Astrocyte (in vitro differentiated cells and primary cell): Measurements from ENCODE around the gene RAB36. TPM values are rescaled to one million over a fixed set of nuclear protein-coding genes. Genes with fewer than 3 reads are reported as not detected.

ENCODE experiments used
- DNase-seq: peaks from one replicate; pipeline ENCODE4 v3.0.0-alpha.2; 2010; ENCODE audit warnings: low read depth
- FAIRE-seq: peaks from 2 replicates; lab custom pipeline; 2011; peaks lifted over from hg19 to GRCh38; lab: Jason Lieb, UNC
- H2AFZ ChIP-seq: 2 replicates; pipeline ENCODE4 v1.6.0; 2012; ENCODE audit warnings: low read depth, low read length, inconsistent platforms
- H3K27ac ChIP-seq: 2 replicates; pipeline ENCODE4 v1.5.1; 2011; ENCODE audit warnings: low read depth, low read length, inconsistent platforms
- H3K27me3 ChIP-seq: 2 replicates; pipeline ENCODE4 v1.6.0; 2011; ENCODE audit warnings: low read length, inconsistent platforms; ENCODE audit not compliant: insufficient read depth
- H3K36me3 ChIP-seq: 2 replicates; pipeline ENCODE4 v1.5.1; 2011; ENCODE audit warnings: low read length, inconsistent platforms; ENCODE audit not compliant: insufficient read depth
- H3K4me1 ChIP-seq: 2 replicates; pipeline ENCODE4 v1.5.1; 2011; ENCODE audit warnings: low read length, inconsistent platforms; ENCODE audit not compliant: insufficient read depth
- H3K4me2 ChIP-seq: 2 replicates; pipeline ENCODE4 v1.6.0; 2012; ENCODE audit warnings: low read length, inconsistent platforms
- H3K4me3 ChIP-seq: 2 replicates; pipeline ENCODE4 v1.5.1; 2011; ENCODE audit warnings: low read depth, mild to moderate bottlenecking, low read length, inconsistent platforms; ENCODE audit not compliant: insufficient read depth
- H3K79me2 ChIP-seq: 2 replicates; pipeline ENCODE4 v1.6.0; 2012; ENCODE audit warnings: mild to moderate bottlenecking, low read length, inconsistent platforms; ENCODE audit not compliant: insufficient read depth
- H3K9ac ChIP-seq: 2 replicates; pipeline ENCODE4 v1.6.0; 2012; ENCODE audit warnings: mild to moderate bottlenecking, low read length, inconsistent platforms
- H3K9me3 ChIP-seq: 2 replicates; pipeline ENCODE4 v1.5.1; 2012; ENCODE audit warnings: low read depth, mild to moderate bottlenecking, low read length, inconsistent platforms; ENCODE audit not compliant: insufficient read depth
- H4K20me1 ChIP-seq: 2 replicates; pipeline ENCODE4 v1.6.0; 2012; ENCODE audit warnings: low read length, inconsistent platforms; ENCODE audit not compliant: insufficient read depth
- H3K27ac Mint-ChIP-seq: one replicate; pipeline ENCODE4 v1.8.0; 2021; ENCODE audit warnings: mild to moderate bottlenecking, mixed read lengths; ENCODE audit not compliant: unreplicated experiment
- H3K27me3 Mint-ChIP-seq: one replicate; pipeline ENCODE4 v1.8.0; 2021; ENCODE audit warnings: low read depth, mixed read lengths; ENCODE audit not compliant: unreplicated experiment
- H3K36me3 Mint-ChIP-seq: one replicate; pipeline ENCODE4 v1.8.0; 2021; ENCODE audit warnings: low read depth, mixed read lengths; ENCODE audit not compliant: unreplicated experiment
- H3K4me1 Mint-ChIP-seq: one replicate; pipeline ENCODE4 v1.8.0; 2021; ENCODE audit warnings: low read depth, mixed read lengths; ENCODE audit not compliant: unreplicated experiment
- H3K4me3 Mint-ChIP-seq: one replicate; pipeline ENCODE4 v1.8.0; 2021; ENCODE audit warnings: mild to moderate bottlenecking, moderate library complexity, mixed read lengths; ENCODE audit not compliant: unreplicated experiment
- H3K9me3 Mint-ChIP-seq: one replicate; pipeline ENCODE4 v1.8.0; 2021; ENCODE audit warnings: mild to moderate bottlenecking, mixed read lengths; ENCODE audit not compliant: unreplicated experiment
- EZH2 ChIP-seq: IDR thresholded peaks from 2 replicates; pipeline ENCODE4 v1.6.1; 2012; ENCODE audit warnings: mild to moderate bottlenecking, low read length, inconsistent platforms; ENCODE audit not compliant: insufficient read depth
- total RNA-seq: library from RNA; stranded (reverse); gene quantifications from 2 replicates; pipeline ENCODE4 v1.2.1, GENCODE V29; 2021
- TF ChIP-seq, protein P1 (sequence below): IDR thresholded peaks from 2 replicates; pipeline ENCODE4 v1.5.1; 2011; ENCODE audit warnings: low read depth, mild to moderate bottlenecking, inconsistent platforms, low read length, moderate library complexity; ENCODE audit not compliant: insufficient read depth

RAB36 gene
- total RNA-seq, 1 donor from 2014 or later = 5.2 TPM

DNA sequence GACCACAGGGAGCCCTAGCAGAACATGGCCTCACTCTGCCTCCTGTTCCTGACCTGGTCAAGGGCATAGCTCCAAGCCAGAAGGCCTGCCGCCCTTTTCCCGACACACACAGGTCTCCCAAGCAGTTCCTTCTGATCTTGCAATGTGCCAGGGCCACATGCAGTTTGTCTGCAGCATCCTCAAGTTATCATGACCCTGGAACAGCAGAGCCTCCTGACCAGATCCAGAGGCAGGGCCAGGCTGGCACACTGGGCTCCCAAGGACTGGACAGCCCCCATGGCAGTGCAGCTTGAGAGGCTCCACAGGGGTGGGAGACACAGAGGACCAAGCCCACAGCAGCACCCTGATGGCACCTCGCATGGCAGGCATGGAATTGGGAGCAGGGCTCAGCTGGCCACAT is 43.8 kb upstream of the RAB36 start:
- Histone ChIP-seq H3K9me3 (no peaks in the 10 kb centered on the region), H3K79me2 (no peaks in the 10 kb centered on the region), H2AFZ (no peak overlapping the region), H3K36me3 (no peaks in the 10 kb centered on the region), H3K27ac (no peak overlapping the region), H3K4me2 (no peak overlapping the region), H4K20me1 (no peaks in the 10 kb centered on the region), H3K4me3 (no peak overlapping the region), H3K27me3 (no peaks in the 10 kb centered on the region), H3K4me1 (no peaks in the 10 kb centered on the region), H3K9ac (no peak overlapping the region)
- no peak for DNase-seq
- no peak for TF ChIP-seq EZH2
- TF ChIP-seq, protein P1, sequence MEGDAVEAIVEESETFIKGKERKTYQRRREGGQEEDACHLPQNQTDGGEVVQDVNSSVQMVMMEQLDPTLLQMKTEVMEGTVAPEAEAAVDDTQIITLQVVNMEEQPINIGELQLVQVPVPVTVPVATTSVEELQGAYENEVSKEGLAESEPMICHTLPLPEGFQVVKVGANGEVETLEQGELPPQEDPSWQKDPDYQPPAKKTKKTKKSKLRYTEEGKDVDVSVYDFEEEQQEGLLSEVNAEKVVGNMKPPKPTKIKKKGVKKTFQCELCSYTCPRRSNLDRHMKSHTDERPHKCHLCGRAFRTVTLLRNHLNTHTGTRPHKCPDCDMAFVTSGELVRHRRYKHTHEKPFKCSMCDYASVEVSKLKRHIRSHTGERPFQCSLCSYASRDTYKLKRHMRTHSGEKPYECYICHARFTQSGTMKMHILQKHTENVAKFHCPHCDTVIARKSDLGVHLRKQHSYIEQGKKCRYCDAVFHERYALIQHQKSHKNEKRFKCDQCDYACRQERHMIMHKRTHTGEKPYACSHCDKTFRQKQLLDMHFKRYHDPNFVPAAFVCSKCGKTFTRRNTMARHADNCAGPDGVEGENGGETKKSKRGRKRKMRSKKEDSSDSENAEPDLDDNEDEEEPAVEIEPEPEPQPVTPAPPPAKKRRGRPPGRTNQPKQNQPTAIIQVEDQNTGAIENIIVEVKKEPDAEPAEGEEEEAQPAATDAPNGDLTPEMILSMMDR = no peak
- H3K4me1 Mint-ChIP-seq = no peaks in the 10 kb centered on the region
- H3K9me3 Mint-ChIP-seq = no peaks in the 10 kb centered on the region
- H3K36me3 Mint-ChIP-seq = no peaks in the 10 kb centered on the region
- H3K27me3 Mint-ChIP-seq = peaks cover 50% of the 10 kb centered on the region
- H3K27ac Mint-ChIP-seq = no peak overlapping the region
- FAIRE-seq = no peak
- H3K4me3 Mint-ChIP-seq = no peak overlapping the region

DNA sequence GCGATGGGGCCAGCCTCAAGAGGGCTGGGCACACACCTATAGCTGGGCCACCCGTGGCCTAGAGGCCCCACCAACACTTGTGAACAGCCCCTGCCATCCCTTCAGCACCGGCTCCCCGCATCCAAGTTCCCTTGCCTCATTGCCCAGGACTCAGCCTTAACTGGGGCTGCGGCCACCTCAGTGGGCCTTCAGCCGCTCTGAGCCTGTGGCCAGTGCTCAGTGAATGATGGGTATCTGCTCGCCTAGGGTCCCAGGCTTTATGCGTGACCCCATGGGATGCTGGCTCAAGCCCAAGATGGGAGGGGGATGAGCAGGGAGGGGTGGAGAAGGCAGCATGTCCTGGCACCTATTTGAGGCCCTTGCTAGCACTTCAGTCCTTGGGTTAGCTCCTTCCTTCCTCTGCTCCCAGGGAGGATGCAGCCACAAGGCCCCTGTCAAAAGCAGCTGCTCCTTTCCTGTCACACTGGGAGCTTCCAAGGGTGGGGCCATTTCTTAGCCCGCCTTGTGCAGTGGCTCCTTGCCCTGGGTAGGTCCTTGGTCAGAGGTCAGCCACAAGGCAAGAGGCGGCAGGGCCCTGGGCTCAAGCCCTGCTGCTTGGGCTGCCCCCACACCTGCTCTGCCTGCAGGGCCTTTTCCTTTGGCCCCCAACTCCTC is 43.1 kb upstream of the RAB36 start:
- Mint-ChIP-seq H3K36me3 (no peaks in the 10 kb centered on the region), H3K9me3 (no peaks in the 10 kb centered on the region), H3K27ac (no peak overlapping the region), H3K4me1 (no peaks in the 10 kb centered on the region), H3K27me3 (peaks cover 45% of the 10 kb centered on the region), H3K4me3 (no peak overlapping the region)
- H3K79me2 ChIP-seq = no peaks in the 10 kb centered on the region
- FAIRE-seq (no peak), DNase-seq (no peak)
- no peaks in the 10 kb centered on the region for H3K27me3 ChIP-seq
- H2AFZ ChIP-seq = no peak overlapping the region
- no peak overlapping the region for H3K9ac ChIP-seq
- H3K9me3 ChIP-seq = no peaks in the 10 kb centered on the region
- no peak overlapping the region for H3K4me3 ChIP-seq
- H3K4me2 ChIP-seq = no peak overlapping the region
- H3K27ac ChIP-seq = no peak overlapping the region
- H3K4me1 ChIP-seq = no peaks in the 10 kb centered on the region
- TF ChIP-seq, protein P1 = no peak
- no peak for TF ChIP-seq EZH2
- H4K20me1 ChIP-seq = no peaks in the 10 kb centered on the region
- no peaks in the 10 kb centered on the region for H3K36me3 ChIP-seq

DNA sequence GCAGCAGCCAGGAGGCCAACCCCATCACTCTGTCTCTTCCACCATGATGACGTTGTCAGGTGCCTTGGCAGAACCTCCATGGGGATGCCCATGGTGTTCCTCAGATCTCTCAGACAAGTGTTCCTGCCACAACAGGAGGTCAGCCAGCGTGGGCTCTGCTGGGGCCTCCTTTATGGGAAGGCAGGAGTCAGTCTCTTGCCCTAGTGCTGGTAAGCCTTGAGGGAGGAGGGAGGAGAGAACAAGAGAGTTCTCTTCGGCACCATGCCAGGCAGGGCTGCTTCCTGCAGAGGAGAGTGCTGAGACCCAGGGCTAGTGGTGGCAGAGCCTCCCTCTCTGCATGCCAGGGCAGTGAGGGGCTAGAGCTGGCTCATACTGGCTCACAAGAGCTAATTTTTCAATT is 42.5 kb upstream of the RAB36 start:
- H3K4me1 ChIP-seq = no peaks in the 10 kb centered on the region
- no peaks in the 10 kb centered on the region for H3K27me3 ChIP-seq
- H3K27ac ChIP-seq = no peak overlapping the region
- Mint-ChIP-seq H3K27ac (no peak overlapping the region), H3K9me3 (no peaks in the 10 kb centered on the region), H3K4me3 (no peak overlapping the region), H3K36me3 (no peaks in the 10 kb centered on the region), H3K4me1 (no peaks in the 10 kb centered on the region), H3K27me3 (peaks cover 41% of the 10 kb centered on the region)
- no peak for FAIRE-seq
- DNase-seq = no peak
- H3K4me2 ChIP-seq = no peak overlapping the region
- TF ChIP-seq EZH2 = no peak
- TF ChIP-seq, protein P1 = no peak
- H2AFZ ChIP-seq = no peak overlapping the region
- no peaks in the 10 kb centered on the region for H3K79me2 ChIP-seq
- no peak overlapping the region for H3K9ac ChIP-seq
- no peaks in the 10 kb centered on the region for H4K20me1 ChIP-seq
- no peaks in the 10 kb centered on the region for H3K36me3 ChIP-seq
- H3K9me3 ChIP-seq = no peaks in the 10 kb centered on the region
- H3K4me3 ChIP-seq = no peak overlapping the region
